Esophagus muscularis mucosa (tissue), 4 donors: ENCODE measurements around the gene ROBO1. TPM values are rescaled to one million over a fixed set of nuclear protein-coding genes. Genes with fewer than 3 reads are reported as not detected.

ENCODE experiments used
- DNase-seq: peaks from one replicate; pipeline ENCODE4 v3.0.0-alpha.2; 2017; ENCODE audit errors: extremely low spot score
- H3K27ac ChIP-seq, 4 donors: fragments of 200-600 bp; sonication (generic); replicated peaks in 1 of 4; 1 replicate in 3 of 4; 2 replicates in 1 of 4; pipeline ENCODE4 v1.5.1; 2016 to 2019; ENCODE audit warnings: mild to moderate bottlenecking in 1 of 4
- H3K27me3 ChIP-seq, 4 donors: fragments of 200-600 bp; sonication (generic); one replicate each; pipeline versions ENCODE4 v1.5.1 to v1.6.0; 2016 to 2019
- H3K36me3 ChIP-seq, 4 donors: fragments of 200-600 bp; sonication (generic); one replicate each; pipeline ENCODE4 v1.5.1; 2016 to 2019
- H3K4me1 ChIP-seq, 4 donors: fragments of 200-600 bp; sonication (generic); one replicate each; pipeline ENCODE4 v1.5.1; 2016 to 2019
- H3K4me3 ChIP-seq, 4 donors: fragments of 200-600 bp; sonication (generic); 1 replicate in 2 of 4; 2 replicates in 2 of 4; pipeline ENCODE4 v1.5.1; 2016 to 2019; ENCODE audit warnings: mild to moderate bottlenecking in 4 of 4, moderate library complexity in 1 of 4
- H3K9me3 ChIP-seq, 4 donors: fragments of 200-600 bp; sonication (generic); 1 replicate in 3 of 4; 2 replicates in 1 of 4; pipeline ENCODE4 v1.5.1; 2016 to 2019
- EP300 ChIP-seq: sonication (generic); formaldehyde crosslinking; IDR thresholded peaks from one replicate; pipeline ENCODE4 v1.6.1; 2017; ENCODE audit warnings: antibody characterized with exemption
- POLR2A ChIP-seq: fragments of 450-650 bp; IDR thresholded peaks from one replicate; pipeline ENCODE4 v1.6.1; 2017; ENCODE audit warnings: antibody characterized with exemption, moderate library complexity, mild to moderate bottlenecking, low read depth
- POLR2AphosphoS5 ChIP-seq, 2 donors: sonication (generic); formaldehyde crosslinking; IDR thresholded peaks; one replicate each; pipeline ENCODE4 v1.6.1; 2017; ENCODE audit warnings: antibody characterized with exemption in 2 of 2
- WGBS: methylation state at CpG from one replicate; pipeline ENCODE4 v1.1.5; 2018; 5-methylcytosine and 5-hydroxymethylcytosine counted together
- intact Hi-C: fragments of 100-400 bp; cut with DNase I; formaldehyde crosslinking; loops from one replicate; pipeline ENCODE4 v1.15.1; 2023
- total RNA-seq, 4 donors: library from RNA; depleted of rRNA; stranded (reverse); fragments of >200 nt; gene quantifications; one replicate each; pipeline versions ENCODE4 v1.1.0 to v1.2.1, GENCODE V29; 2016
- TF ChIP-seq, protein P1 (sequence below), 3 experiments: fragments of 200-600 bp in 2 of 3; fragments of 450-650 bp in 1 of 3; sonication (generic) in 2 of 3; IDR thresholded peaks; one replicate each; pipeline ENCODE4 v1.5.1; 2017 to 2019; ENCODE audit warnings: antibody characterized with exemption in 3 of 3, mild to moderate bottlenecking in 2 of 3, moderate library complexity in 1 of 3

ROBO1 gene
- total RNA-seq, 4 donors from 2014 or later = 9.6 to 14.2 (median 12.6) TPM

DNA sequence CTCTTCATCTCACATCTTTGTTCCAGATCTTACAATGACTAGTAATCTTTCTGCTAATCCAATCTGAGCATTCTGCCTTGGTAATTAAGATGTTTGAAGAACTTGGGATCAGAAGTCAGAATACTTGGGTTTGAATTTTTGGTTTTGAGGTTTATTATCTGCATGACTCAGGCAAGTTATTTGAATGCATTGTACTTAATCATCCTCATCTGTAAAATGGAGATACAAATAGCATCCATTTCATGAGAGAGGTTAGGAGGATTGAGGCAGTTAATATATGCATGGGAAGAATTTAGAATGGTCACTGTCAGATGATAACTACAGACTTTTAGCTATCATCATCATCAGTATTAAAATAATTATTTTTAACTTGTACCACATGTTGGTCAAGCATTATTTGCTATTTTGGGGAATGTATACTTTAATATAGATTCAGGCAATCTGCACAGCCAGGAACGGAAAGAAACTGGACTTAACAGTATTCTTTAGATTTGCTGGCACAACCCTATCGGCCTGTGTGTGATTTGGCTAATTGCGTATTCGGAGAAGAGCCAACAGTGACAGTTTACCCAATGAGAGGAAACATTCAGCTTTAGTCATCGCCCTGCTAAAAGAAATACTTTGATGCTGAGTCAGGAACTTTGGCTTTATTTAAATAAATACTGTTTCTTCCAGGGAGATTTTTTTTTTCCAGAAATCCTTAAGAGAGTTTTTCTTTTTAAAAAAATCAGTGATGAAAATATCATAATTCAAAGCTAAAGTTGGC lies 600.0 kb downstream of the ROBO1 start:
- Histone ChIP-seq H3K9me3 (no peaks in the 10 kb centered on the region), H3K4me1 (peaks cover 0 to 11% (median 7%) of the 10 kb centered on the region in 4 donors), H3K27ac (no peak overlapping the region), H3K27me3 (no peaks in the 10 kb centered on the region), H3K4me3 (no peak overlapping the region), H3K36me3 (no peaks in the 10 kb centered on the region)
- TF ChIP-seq POLR2AphosphoS5 (IDR thresholded peaks at IDR 0.05) (no peak), POLR2A (no peak), EP300 (no peak)
- TF ChIP-seq, protein P1, sequence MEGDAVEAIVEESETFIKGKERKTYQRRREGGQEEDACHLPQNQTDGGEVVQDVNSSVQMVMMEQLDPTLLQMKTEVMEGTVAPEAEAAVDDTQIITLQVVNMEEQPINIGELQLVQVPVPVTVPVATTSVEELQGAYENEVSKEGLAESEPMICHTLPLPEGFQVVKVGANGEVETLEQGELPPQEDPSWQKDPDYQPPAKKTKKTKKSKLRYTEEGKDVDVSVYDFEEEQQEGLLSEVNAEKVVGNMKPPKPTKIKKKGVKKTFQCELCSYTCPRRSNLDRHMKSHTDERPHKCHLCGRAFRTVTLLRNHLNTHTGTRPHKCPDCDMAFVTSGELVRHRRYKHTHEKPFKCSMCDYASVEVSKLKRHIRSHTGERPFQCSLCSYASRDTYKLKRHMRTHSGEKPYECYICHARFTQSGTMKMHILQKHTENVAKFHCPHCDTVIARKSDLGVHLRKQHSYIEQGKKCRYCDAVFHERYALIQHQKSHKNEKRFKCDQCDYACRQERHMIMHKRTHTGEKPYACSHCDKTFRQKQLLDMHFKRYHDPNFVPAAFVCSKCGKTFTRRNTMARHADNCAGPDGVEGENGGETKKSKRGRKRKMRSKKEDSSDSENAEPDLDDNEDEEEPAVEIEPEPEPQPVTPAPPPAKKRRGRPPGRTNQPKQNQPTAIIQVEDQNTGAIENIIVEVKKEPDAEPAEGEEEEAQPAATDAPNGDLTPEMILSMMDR (IDR thresholded peaks at IDR 0.05) = no peak
- DNase-seq = no peak
- whole genome bisulfite sequencing = 29% methylated on average over 5 of the region's 5 CpGs
- intact Hi-C loops = no loop called here

DNA sequence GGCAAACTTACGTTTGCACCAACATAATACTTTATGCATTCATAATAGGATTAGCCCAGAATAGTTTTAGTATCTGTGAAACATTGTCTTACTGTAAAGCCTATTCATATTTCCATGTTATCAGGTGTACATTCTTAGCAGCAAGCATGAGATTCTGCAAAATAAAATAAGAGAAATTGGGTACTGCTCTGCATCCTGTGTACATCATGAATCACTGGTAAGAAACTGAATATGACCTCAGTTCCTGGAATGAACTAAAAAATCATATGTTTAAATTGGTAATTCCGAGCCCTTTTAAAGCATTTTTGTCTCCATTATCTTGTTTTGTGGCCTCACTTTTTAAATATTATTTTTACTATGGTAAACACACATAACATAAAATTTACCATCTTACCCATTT lies 605.1 kb downstream of the ROBO1 start:
- Histone ChIP-seq H3K4me3 (no peak overlapping the region), H3K36me3 (no peaks in the 10 kb centered on the region), H3K27me3 (no peaks in the 10 kb centered on the region), H3K9me3 (no peaks in the 10 kb centered on the region), H3K27ac (no peak overlapping the region), H3K4me1 (peaks cover 0 to under 1% (median under 1%) of the 10 kb centered on the region in 4 donors)
- WGBS = 85% methylated on average over 2 of the region's 2 CpGs
- TF ChIP-seq EP300 (no peak), POLR2AphosphoS5 (IDR thresholded peaks at IDR 0.05) (no peak), POLR2A (no peak)
- TF ChIP-seq, protein P1 (IDR thresholded peaks at IDR 0.05) = no peak
- intact Hi-C loops = no loop called here
- DNase-seq = no peak

DNA sequence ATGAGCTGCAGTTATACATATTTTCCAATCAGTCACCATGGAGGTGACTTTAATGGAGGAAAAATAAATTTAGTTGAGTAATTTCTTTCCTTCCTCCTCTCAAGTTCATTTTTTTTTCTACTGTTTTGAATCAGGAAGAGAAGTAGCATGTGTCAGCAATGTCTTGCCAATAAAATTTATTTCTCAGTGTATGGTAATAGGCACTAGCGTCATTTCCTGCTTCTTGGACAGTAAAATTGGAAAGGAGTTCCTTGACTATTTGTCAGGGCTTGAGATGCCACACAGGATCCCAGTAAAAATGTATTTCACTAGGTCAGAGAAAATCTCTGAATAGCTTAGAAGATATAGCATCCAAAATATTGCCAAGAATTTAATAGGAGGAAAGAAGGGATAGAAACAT lies 605.9 kb downstream of the ROBO1 start:
- DNase-seq = no peak
- 67% methylated on average over 1 of the region's 1 CpG for WGBS
- Histone ChIP-seq H3K4me1 (no peaks in the 10 kb centered on the region), H3K27me3 (no peaks in the 10 kb centered on the region), H3K27ac (no peak overlapping the region), H3K4me3 (no peak overlapping the region), H3K9me3 (no peaks in the 10 kb centered on the region), H3K36me3 (no peaks in the 10 kb centered on the region)
- TF ChIP-seq, protein P1 (IDR thresholded peaks at IDR 0.05) = no peak
- TF ChIP-seq POLR2AphosphoS5 (IDR thresholded peaks at IDR 0.05) (no peak), POLR2A (no peak), EP300 (no peak)
- intact Hi-C loops = no loop called here

DNA sequence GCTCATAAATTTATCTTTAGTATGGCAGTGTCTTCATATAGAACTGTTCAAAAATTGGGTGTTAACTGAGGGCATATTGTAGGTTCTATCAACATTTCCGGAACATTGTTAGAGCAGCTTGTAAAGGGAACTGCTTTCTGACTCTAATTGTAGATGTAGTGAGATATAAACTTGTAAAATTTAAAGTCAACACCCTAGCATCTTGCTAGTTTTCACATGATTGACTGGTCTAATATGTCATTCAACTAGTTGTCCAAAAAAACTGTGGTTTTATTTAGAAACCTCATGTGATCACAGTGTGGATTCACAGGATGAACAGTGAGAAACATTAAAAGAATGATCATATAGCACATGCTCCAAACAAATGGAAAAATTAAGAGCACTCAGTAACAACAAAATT lies 607.4 kb downstream of the ROBO1 start:
- no peaks in the 10 kb centered on the region for H3K4me1 ChIP-seq
- DNase-seq = no peak
- H3K27ac ChIP-seq = no peak overlapping the region
- no peaks in the 10 kb centered on the region for H3K9me3 ChIP-seq
- H3K27me3 ChIP-seq = no peaks in the 10 kb centered on the region
- no peaks in the 10 kb centered on the region for H3K36me3 ChIP-seq
- no peak for TF ChIP-seq EP300
- TF ChIP-seq, protein P1 (IDR thresholded peaks at IDR 0.05) = no peak
- no peak for TF ChIP-seq POLR2AphosphoS5 (IDR thresholded peaks at IDR 0.05)
- TF ChIP-seq POLR2A = no peak
- no peak overlapping the region for H3K4me3 ChIP-seq
- intact Hi-C loops = no loop called here
- WGBS = 100% methylated on average over 1 of the region's 1 CpG
